CD4-positive, alpha-beta T cell (primary cell): ENCODE results near the gene BAIAP2. TPM values are rescaled to one million over a fixed set of nuclear protein-coding genes. Genes with fewer than 3 reads are reported as not detected.
A peak's percentile ranks its signal among the peaks of the same experiment; 100 is the strongest.

Experiments
- ATAC-seq: fragments of 200-7000 bp; cut with Tn5 transposase; one replicate; pipeline ENCODE4 v1.10.0; 2022; ENCODE audit warnings: mild to moderate bottlenecking; ENCODE audit not compliant: poor library complexity
- CTCF ChIA-PET: fragments of 350-600 bp; sonication (Branson Sonifier 250); formaldehyde crosslinking; loops from one replicate; lab custom pipeline; 2021; ENCODE audit warnings: antibody characterized with exemption, inconsistent platforms; lab: Charles Lee
- POLR2A ChIA-PET: fragments of 350-600 bp; sonication (Branson Sonifier 250); formaldehyde crosslinking; loops from one replicate; lab custom pipeline; 2021; ENCODE audit warnings: antibody characterized with exemption, inconsistent platforms; lab: Charles Lee
- DNase-seq, 14 experiments: peaks; one replicate each; pipeline ENCODE4 v3.0.0-alpha.2; 2013 to 2020; ENCODE audit warnings: mixed read lengths in 2 of 14
- H3K27ac ChIP-seq, 2 donors: one replicate each; pipeline versions ENCODE4 v1.5.1 to v1.7.0; 2013; ENCODE audit warnings: low read length in 2 of 2, low read depth in 1 of 2, mild to moderate bottlenecking in 1 of 2
- H3K27me3 ChIP-seq, 2 experiments: 1 replicate in 1 of 2; 2 replicates in 1 of 2; pipeline versions ENCODE4 v1.6.1 to v1.7.0; 2013; ENCODE audit warnings: low read length in 2 of 2, control low read depth in 1 of 2, mild to moderate bottlenecking in 1 of 2, moderate library complexity in 1 of 2; ENCODE audit not compliant: insufficient read depth in 2 of 2, control insufficient read depth in 1 of 2
- H3K36me3 ChIP-seq: one replicate; pipeline ENCODE4 v1.6.1; 2013; ENCODE audit warnings: low read length, control low read depth; ENCODE audit not compliant: insufficient read depth
- H3K4me1 ChIP-seq: one replicate; pipeline ENCODE4 v1.6.1; 2013; ENCODE audit warnings: low read length, control low read depth; ENCODE audit not compliant: insufficient read depth
- H3K4me3 ChIP-seq: one replicate; pipeline ENCODE4 v1.5.1; 2013; ENCODE audit warnings: mild to moderate bottlenecking, low read length, moderate library complexity
- H3K9me3 ChIP-seq, 2 experiments: 1 replicate in 1 of 2; 2 replicates in 1 of 2; pipeline versions ENCODE4 v1.6.1 to v1.7.0; 2013; ENCODE audit warnings: low read length in 2 of 2, mild to moderate bottlenecking in 2 of 2, control low read depth in 1 of 2, moderate library complexity in 1 of 2; ENCODE audit not compliant: control insufficient read depth in 1 of 2, insufficient read depth in 1 of 2
- H3K27ac Mint-ChIP-seq: one replicate; pipeline ENCODE4 v1.8.0; 2020; ENCODE audit warnings: mixed read lengths
- H3K27me3 Mint-ChIP-seq: one replicate; pipeline ENCODE4 v1.8.0; 2021; ENCODE audit warnings: mixed read lengths
- H3K36me3 Mint-ChIP-seq: one replicate; pipeline ENCODE4 v1.8.0; 2021; ENCODE audit warnings: low read depth, mixed read lengths
- H3K4me1 Mint-ChIP-seq: one replicate; pipeline ENCODE4 v1.8.0; 2021; ENCODE audit warnings: low read depth, mixed read lengths
- H3K4me3 Mint-ChIP-seq: one replicate; pipeline ENCODE4 v1.8.0; 2020; ENCODE audit warnings: mild to moderate bottlenecking, mixed read lengths
- H3K9me3 Mint-ChIP-seq: one replicate; pipeline ENCODE4 v1.8.0; 2020; ENCODE audit warnings: mixed read lengths
- intact Hi-C, 2 experiments: fragments of 100-400 bp; cut with DNase I in 1 of 2; cut with micrococcal nuclease in 1 of 2; formaldehyde crosslinking; loops; one replicate each; pipeline versions ENCODE4 v1.15.1 to v1.9.0; 2023 to 2025; cut with DNase I, micrococcal nuclease
- total RNA-seq, 174 experiments: library from RNA in 2 of 174; stranded (reverse) in 2 of 174; gene quantifications; one replicate each; pipeline ENCODE4 v1.2.3 and lab custom pipeline; 2021 to 2026
- TF ChIP-seq, protein P1 (sequence below): fragments of 200-600 bp; IDR thresholded peaks from one replicate; pipeline ENCODE4 v1.8.0; 2022; ENCODE audit warnings: antibody characterized with exemption, mild to moderate bottlenecking

BAIAP2 gene
- total RNA-seq, 2 experiments from 2014 or later: 4.2 to 4.9 TPM

DNA sequence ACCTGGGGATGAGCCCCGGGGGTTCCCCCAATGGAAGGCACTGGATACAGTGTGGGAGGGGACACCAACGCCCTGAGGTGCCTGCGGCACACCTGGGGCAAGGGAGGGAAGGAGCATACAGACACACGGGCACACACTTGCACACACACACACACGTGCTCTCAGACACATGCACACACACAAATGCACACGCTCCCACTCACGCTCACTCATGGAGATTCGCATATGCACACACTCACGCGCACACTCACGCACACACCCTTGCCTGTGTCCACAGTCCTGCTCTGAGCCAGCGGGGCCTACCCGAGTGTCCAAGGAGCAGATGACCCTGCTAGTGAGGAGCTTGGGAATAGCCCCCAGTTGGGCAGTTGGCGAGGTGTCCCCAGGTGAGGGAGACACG lies 113.6 kb downstream of the BAIAP2 start:
- TF ChIP-seq, protein P1, sequence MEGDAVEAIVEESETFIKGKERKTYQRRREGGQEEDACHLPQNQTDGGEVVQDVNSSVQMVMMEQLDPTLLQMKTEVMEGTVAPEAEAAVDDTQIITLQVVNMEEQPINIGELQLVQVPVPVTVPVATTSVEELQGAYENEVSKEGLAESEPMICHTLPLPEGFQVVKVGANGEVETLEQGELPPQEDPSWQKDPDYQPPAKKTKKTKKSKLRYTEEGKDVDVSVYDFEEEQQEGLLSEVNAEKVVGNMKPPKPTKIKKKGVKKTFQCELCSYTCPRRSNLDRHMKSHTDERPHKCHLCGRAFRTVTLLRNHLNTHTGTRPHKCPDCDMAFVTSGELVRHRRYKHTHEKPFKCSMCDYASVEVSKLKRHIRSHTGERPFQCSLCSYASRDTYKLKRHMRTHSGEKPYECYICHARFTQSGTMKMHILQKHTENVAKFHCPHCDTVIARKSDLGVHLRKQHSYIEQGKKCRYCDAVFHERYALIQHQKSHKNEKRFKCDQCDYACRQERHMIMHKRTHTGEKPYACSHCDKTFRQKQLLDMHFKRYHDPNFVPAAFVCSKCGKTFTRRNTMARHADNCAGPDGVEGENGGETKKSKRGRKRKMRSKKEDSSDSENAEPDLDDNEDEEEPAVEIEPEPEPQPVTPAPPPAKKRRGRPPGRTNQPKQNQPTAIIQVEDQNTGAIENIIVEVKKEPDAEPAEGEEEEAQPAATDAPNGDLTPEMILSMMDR: no peak
- CTCF ChIA-PET: no interaction called here
- intact Hi-C loops: no loop called here
- H3K27me3 Mint-ChIP-seq: peaks cover 6% of the 10 kb centered on the region
- Histone ChIP-seq H3K27me3 (peaks cover 0 to 3% of the 10 kb centered on the region in 2 experiments), H3K27ac (no peak overlapping the region), H3K4me1 (peaks cover 7% of the 10 kb centered on the region), H3K4me3 (no peak overlapping the region), H3K9me3 (no peaks in the 10 kb centered on the region), H3K36me3 (no peaks in the 10 kb centered on the region)
- H3K36me3 Mint-ChIP-seq: no peaks in the 10 kb centered on the region
- H3K4me3 Mint-ChIP-seq: no peak overlapping the region
- ATAC-seq (no peak), DNase-seq (no peak)
- POLR2A ChIA-PET: no interaction called here
- H3K4me1 Mint-ChIP-seq: no peaks in the 10 kb centered on the region
- no peaks in the 10 kb centered on the region for H3K9me3 Mint-ChIP-seq
- no peak overlapping the region for H3K27ac Mint-ChIP-seq

DNA sequence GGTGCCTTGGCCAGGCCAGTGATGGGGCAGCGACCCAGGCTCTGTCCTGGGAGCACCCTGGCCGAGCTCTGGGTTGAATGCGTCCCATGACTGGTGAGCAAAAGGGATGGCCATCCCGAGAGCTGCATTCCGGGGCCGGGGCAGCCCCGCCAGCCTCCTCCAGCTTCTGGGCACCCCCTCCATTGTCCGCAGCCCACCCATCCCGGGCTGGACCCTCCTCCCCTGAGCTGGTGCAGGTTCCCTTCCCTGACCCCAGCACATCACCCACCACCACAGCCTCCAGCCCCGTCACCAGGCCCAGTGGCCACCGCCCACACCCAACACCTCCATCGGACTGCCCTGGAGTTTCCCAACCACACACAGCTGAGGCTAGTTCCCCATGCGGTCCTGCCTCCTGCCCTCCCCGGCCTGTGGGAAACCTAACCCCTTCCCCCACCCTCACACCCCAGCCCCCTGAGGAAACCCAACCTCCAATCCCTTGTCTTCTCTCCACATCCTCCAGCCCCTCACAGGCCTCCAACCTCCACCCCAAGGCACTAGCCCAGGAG lies 114.1 kb downstream of the BAIAP2 start:
- intact Hi-C loops: no loop called here
- no peaks in the 10 kb centered on the region for H3K36me3 ChIP-seq
- ATAC-seq: no peak
- Mint-ChIP-seq H3K4me3 (no peak overlapping the region), H3K27ac (no peak overlapping the region), H3K36me3 (no peaks in the 10 kb centered on the region), H3K4me1 (no peaks in the 10 kb centered on the region), H3K27me3 (peaks cover 6% of the 10 kb centered on the region), H3K9me3 (no peaks in the 10 kb centered on the region)
- TF ChIP-seq, protein P1: no peak
- H3K9me3 ChIP-seq: no peaks in the 10 kb centered on the region
- POLR2A ChIA-PET: no interaction called here
- no peak overlapping the region for H3K4me3 ChIP-seq
- CTCF ChIA-PET: no interaction called here
- peaks cover 0 to 2% of the 10 kb centered on the region in 2 experiments for H3K27me3 ChIP-seq
- peak in 1 of 14 experiments; percentile 50 for DNase-seq
- peaks cover 7% of the 10 kb centered on the region for H3K4me1 ChIP-seq
- no peak overlapping the region for H3K27ac ChIP-seq

DNA sequence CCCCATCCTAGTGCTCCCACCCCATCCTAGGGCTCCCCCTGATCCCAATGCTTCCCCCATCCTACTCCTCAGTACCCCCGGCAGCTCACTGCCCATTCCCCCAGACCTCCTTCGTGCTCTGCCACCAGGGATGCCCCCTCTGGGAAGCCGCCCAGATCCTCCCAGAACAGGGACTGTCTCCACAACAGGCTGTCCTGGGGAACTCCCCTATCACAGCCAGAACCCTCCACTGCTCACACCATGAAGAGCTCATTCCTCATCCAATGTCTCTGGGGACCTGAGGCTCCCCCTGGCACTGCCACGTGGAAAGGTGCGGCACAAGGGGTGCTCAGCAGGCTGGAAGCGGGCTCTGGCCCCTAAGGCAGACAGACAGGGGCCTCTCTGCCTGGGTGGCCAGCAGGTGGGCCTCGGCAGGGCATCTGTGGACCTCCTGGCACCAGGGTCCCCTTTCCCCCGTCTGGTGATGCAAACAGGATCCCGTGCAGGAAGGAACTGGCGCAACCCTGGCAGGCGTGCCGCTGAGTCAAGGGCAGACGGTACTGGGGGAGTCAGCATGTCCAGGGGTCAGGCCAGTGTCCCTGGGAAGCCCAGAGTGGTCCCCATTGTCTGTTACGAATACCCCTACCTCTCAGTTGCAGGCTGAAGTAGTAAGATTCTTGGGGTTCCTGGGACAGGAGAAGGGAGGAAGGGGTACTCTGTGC lies 115.6 kb downstream of the BAIAP2 start:
- POLR2A ChIA-PET: no interaction called here
- H3K4me1 Mint-ChIP-seq: no peaks in the 10 kb centered on the region
- TF ChIP-seq, protein P1: no peak
- no peak overlapping the region for H3K27ac Mint-ChIP-seq
- peaks cover 6% of the 10 kb centered on the region for H3K27me3 Mint-ChIP-seq
- CTCF ChIA-PET: no interaction called here
- DNase-seq (peak in 2 of 14 experiments; percentile 63 to 66), ATAC-seq (no peak)
- no peak overlapping the region for H3K4me3 Mint-ChIP-seq
- intact Hi-C loops: no loop called here
- Histone ChIP-seq H3K36me3 (no peaks in the 10 kb centered on the region), H3K27me3 (no peaks in the 10 kb centered on the region), H3K27ac (no peak overlapping the region), H3K4me3 (no peak overlapping the region), H3K9me3 (no peaks in the 10 kb centered on the region), H3K4me1 (peaks cover 7% of the 10 kb centered on the region)
- H3K36me3 Mint-ChIP-seq: no peaks in the 10 kb centered on the region
- no peaks in the 10 kb centered on the region for H3K9me3 Mint-ChIP-seq
